ENCODE data around the gene AMMECR1. TPM values are rescaled to one million over a fixed set of nuclear protein-coding genes. Genes with fewer than 3 reads are reported as not detected.

The AMMECR1 gene
- total RNA-seq, 2 donors from 2014 or later: 5.6 to 6.2 TPM

DNA sequence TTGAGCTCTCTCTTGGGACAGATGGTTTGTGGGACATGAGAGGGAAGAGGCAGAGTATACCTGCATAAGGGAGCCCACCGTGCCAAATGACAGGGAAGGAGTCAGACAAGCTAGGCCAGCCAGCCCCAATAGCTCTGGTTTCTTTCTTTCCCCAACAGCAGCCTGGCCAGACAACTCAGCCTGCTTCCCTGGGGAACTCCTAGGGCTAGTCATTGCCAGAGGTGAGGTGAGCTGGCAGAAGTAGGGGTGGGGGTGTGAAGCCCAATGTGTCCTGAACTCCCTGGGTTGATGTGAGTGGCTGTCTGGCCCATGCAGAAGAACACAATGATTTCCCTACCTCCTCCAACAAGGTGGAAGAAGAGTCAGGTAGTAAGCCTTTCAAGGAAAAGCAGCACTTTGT is 135.5 kb downstream of the AMMECR1 start:
- no peak for DNase-seq (ENCODE audit: low spot score)
- intact Hi-C loops (cut with DNase I): no loop called here

DNA sequence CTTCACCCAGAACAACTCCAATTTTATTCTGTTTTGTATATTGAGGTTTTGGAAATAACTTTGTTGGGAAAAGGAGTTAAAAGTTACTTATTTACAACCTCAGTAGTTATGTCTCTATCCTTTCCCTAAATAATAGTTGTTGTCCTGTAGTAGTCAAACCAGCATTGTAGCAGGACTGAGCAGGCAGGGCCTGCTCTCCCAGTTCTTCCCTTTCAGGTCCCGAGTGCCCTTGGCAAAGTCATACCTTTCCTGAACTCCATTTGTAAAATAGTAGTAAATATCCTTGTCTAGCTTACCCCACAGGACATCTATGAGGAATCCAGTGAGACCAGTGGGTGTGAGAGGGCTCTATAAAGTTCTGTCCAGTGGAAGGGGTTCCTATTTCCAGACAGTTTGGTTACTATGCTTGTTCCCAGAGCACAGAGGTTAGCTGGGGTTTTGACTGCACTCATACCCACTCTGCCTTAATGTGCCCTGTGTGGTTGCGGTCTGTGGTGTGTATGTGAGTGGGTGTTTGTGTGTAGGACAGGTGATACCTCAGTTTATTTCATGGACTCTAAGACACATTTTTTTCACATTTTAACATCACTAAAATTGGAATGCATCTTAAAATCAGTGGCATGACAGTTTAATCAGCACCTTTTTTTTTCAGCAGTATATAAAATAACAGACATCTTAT is 136.3 kb downstream of the AMMECR1 start:
- intact Hi-C loops (cut with DNase I): no loop called here
- DNase-seq (ENCODE audit: low spot score): no peak

- intact Hi-C loops (cut with DNase I): no loop called here
- no peak for DNase-seq (ENCODE audit: low spot score)
Measured at GRCh38 chrX:110180928-110181310, 137.0 kb downstream of the AMMECR1 start.

- DNase-seq (ENCODE audit: low spot score): no peak
- intact Hi-C loops (cut with DNase I): no loop called here
Measured at GRCh38 chrX:110180176-110180927, 137.5 kb downstream of the AMMECR1 start.

GRCh38 chrX:110178179-110178865 is 139.6 kb downstream of the AMMECR1 start:
- DNase-seq (ENCODE audit: low spot score): no peak
- intact Hi-C loops (cut with DNase I): no loop called here

- DNase-seq (ENCODE audit: low spot score): no peak
- intact Hi-C loops (cut with DNase I): no loop called here
Measured at GRCh38 chrX:110175696-110176095, 142.2 kb downstream of the AMMECR1 start.

- no peak for DNase-seq (ENCODE audit: low spot score)
- intact Hi-C loops (cut with DNase I): no loop called here
Measured at GRCh38 chrX:110175146-110175545, 142.7 kb downstream of the AMMECR1 start.

DNA sequence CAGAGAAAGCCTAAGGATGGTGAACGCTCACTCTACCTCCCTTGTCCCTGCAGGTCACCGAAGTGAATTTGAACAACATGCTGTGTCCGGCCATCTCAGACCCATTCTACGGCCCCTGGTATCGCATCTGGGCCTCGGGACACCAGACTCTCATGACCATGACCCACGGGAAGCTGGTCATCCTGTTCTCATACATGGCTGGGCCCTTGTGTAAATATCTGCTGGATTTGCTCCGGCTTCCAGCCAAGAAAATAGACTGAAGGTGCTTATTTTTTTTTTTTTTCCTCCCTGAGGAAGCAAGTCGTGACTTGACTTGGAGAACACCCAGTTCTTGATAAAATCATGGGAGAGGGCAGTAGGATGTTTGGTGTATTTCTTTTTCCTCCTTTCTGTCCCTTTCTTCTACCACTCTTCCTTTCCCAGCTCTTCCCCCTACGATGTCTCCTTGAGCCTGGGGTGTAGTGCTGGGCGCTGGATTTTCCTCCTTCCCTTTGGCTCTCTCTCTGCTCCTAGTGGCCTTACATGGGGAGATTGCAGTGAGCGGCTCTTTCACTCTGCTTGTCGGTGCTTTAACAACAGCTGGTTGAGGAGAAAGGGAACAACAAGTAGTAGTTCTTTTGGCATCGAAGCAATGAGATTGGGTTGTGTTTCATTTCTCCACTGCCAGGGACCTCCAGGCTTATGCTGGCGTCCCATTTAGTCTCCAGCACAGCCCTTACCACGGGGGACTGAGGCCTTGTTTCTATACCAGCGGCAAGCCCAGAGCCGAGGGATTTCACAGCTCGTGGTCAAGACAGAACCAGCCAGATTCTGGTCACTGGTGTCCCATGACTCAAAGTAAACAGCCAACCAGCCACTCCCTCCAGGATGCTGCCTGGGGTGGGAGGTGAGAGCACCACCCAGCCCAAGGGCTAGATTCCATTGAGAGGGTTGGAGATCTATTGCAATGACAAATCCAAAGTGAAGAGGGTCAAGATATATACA is 144.4 kb downstream of the AMMECR1 start:
- DNase-seq (ENCODE audit: low spot score): no peak
- intact Hi-C loops (cut with DNase I): no loop called here

- intact Hi-C loops (cut with DNase I): no loop called here
- no peak for DNase-seq (ENCODE audit: low spot score)
Measured at GRCh38 chrX:110172215-110172614, 145.7 kb downstream of the AMMECR1 start.

DNA sequence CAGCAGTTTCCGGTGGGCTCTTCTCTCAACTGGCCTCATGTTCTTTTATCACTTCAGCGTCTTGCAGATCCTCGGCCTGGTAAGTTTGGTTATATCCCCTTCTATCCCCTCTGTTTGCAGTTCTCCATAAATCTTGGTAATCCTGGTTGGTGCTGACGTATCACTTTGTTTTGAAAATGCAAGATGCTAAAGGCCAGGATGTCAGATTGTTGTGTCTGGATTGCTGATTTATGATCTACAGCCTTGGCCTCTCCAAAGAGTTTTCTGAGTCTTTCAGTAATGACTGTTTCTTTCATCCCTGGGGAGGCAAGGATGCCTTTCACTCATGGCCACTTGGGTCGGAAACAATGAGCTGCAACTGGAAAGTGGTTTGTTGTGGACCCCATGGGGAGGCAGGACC is 146.4 kb downstream of the AMMECR1 start:
- DNase-seq (ENCODE audit: low spot score): no peak
- intact Hi-C loops (cut with DNase I): no loop called here

DNA sequence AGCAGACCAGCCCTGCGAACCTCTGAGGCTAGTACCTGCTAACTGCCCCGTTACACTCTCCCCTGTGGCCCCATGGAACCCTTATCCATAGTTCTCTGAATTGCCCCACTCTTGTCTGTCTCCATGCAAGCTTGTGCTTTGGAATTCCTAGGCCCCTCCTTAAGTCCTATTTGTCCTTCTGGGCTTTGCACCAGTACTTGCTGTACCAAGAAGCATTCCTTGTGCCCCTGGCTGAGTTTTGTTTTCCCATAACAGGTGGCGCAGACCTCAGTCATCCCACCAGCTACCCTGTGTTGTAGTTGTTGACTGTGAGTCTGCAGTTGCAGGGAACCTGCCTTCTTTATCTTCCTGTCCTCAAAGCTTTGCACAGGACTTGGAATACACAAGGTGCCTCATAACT is 147.9 kb downstream of the AMMECR1 start:
- DNase-seq (ENCODE audit: low spot score): no peak
- intact Hi-C loops (cut with DNase I): no loop called here

- DNase-seq (ENCODE audit: low spot score): no peak
- intact Hi-C loops (cut with DNase I): loop anchor here in 1 of 2 donors (5.0 kb wide), 1 partner anchor 244 kb away; no protein-coding TSS in a partner anchor
Measured at GRCh38 chrX:110168585-110168984, 149.3 kb downstream of the AMMECR1 start.

GRCh38 chrX:110167952-110168451 is 149.9 kb downstream of the AMMECR1 start:
- no peak for DNase-seq (ENCODE audit: low spot score)
- intact Hi-C loops (cut with DNase I): loop anchor here in 1 of 2 donors (5.0 kb wide), 1 partner anchor 244 kb away; no protein-coding TSS in a partner anchor

- intact Hi-C loops (cut with DNase I): no loop called here
- DNase-seq (ENCODE audit: low spot score): no peak
Measured at GRCh38 chrX:110163488-110163887, 154.4 kb downstream of the AMMECR1 start.

GRCh38 chrX:110162867-110163266 is 155.0 kb downstream of the AMMECR1 start:
- DNase-seq (ENCODE audit: low spot score): no peak
- intact Hi-C loops (cut with DNase I): no loop called here

DNA sequence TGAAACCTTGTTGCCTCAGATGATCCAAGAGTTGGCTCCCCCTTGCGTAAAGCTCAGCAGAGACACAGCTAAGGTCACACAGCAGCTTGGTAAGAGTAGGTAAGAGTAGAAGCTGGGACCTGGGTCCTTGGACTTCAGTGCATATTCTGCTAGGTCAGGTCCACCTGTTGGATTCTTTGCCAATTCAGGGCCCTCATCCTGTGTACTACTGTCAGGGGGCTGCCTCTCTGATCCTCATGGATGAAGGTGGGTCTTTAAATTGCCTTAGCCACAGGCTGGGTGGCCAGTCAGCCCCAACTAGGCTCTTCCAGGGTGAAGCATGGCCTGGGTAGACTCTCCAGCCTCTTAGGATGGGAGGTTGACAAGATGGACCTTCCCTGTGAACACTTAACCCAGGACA is 155.8 kb downstream of the AMMECR1 start:
- intact Hi-C loops (cut with DNase I): no loop called here
- no peak for DNase-seq (ENCODE audit: low spot score)

GRCh38 chrX:110161361-110161686 is 156.6 kb downstream of the AMMECR1 start:
- intact Hi-C loops (cut with DNase I): no loop called here
- no peak for DNase-seq (ENCODE audit: low spot score)

- intact Hi-C loops (cut with DNase I): loop anchor here in 1 of 2 donors (10.0 kb wide), 1 partner anchor 255 kb away; no protein-coding TSS in a partner anchor
- DNase-seq (ENCODE audit: low spot score): no peak
Measured at GRCh38 chrX:110159865-110160264, 158.0 kb downstream of the AMMECR1 start.

GRCh38 chrX:110159235-110159634 is 158.7 kb downstream of the AMMECR1 start:
- no peak for DNase-seq (ENCODE audit: low spot score)
- intact Hi-C loops (cut with DNase I): loop anchor here in 1 of 2 donors (10.0 kb wide), 1 partner anchor 256 kb away; no protein-coding TSS in a partner anchor
